NCI-H2081 (cell line): Measurements from ENCODE around the gene TNNT2.

Experiments used
- DNase-seq, 2 experiments: peaks; one replicate each; lab custom pipeline; 2025; lab: John Stamatoyannopoulos, UW

The TNNT2 gene

DNA sequence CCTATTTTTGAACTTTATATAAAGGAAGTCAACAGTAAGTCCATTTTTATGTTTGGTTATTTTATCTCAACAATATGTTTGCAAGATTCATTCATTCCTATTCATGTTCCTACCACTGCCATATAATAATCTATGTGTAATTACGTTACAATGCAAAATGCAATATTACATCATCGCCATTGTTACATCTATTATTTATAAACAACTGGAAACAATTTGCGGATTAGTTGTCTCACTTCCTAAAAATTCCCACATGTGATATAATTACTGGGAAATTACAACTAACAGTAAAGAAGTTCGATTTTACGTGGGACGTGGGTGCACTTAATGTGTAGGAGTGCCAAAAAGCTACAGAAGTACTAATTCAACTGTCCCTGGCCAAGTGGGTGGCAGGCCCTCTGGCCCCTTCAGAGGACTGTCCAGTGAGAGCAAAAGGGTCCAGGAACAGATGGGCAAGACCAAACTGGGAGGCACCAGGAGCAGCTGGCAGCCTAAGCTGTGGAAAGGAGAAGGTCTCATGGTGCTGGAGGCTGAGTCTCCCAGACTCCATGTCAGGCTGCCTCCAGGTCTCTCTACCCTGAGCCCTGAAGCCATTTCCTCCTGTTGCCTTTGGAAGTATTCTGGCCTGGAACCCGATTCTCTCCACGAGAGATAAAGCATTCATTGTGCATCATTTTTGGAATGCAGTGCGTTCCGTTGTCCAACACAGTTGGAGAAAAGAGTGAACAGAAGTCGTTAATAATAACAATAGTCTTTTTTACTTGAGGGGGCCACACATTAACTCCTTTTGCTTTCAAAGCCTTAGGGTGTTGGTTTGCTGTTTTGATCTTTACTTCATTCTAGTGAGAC is 42.9 kb downstream of the TNNT2 start:
- DNase-seq, result no peak

DNA sequence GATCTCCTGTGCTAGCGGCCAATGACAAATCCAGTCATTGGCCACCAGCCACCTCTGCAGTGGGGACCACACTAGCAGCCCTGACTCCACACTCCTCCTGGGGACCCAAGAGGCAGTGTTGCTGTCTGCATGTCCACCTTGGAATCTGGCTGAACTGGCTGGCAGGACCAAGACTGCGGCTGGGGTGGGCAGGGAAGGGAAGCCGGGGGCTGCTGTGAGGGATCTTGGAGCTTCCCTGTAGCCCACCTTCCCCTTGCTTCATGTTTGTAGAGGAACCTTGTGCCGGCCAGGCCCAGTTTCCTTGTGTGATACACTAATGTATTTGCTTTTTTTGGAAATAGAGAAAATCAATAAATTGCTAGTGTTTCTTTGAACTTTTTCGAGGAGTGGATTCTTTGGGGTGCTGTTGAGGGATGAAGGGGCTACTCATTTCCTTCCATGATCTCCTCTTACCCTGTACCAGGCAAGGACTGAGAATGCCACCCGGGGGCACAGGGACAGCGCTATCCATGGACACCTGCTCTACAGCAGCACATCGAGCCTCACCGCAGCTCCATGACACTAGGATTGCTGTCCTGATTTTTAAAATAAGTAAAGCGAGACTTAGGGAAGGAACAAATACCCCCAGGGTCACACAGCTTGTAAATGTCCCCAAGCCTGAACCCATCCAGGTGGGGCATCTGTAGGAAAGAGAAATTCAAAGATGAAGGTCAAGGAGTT is 44.7 kb downstream of the TNNT2 start:
- DNase-seq, result no peak

DNA sequence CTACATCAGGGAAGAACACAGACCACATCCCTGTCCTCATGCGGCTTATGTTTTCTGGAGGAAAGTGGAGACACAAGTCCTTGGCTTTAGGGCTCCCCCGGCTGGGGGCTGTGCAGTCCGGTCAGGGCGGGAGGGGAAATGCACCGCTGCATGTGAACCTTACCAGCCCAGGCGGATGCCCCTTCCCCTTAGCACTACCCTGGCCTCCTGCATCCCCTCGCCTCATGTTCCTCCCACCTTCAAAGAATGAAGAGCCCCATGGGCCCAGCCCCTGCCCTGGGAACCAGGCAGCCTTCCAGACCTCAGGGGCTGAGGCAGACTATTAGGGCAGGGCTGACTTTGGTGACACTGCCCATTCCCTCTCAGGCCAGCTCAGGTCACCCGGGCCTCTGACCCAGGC is 45.5 kb downstream of the TNNT2 start:
- DNase-seq, result no peak

DNA sequence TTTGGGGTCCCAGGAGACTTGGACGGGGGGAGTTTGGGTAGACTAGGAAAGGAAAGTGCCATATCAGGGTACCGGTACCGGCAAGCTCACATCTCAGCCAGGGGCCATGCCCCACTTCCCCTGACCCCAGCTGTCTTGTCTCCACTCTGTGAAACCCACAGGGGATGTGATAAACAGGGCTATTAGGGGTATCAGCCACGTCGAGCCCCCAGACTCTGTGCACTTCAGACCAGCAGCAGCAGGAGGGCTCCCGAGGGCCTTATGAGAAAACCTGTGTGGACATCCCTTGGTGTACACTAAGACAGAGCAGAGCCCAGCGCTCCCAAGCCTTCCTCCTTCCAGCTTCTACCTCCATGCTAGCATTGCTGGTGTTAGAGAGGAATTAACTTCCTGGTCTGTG is 46.3 kb downstream of the TNNT2 start:
- DNase-seq, result no peak

DNA sequence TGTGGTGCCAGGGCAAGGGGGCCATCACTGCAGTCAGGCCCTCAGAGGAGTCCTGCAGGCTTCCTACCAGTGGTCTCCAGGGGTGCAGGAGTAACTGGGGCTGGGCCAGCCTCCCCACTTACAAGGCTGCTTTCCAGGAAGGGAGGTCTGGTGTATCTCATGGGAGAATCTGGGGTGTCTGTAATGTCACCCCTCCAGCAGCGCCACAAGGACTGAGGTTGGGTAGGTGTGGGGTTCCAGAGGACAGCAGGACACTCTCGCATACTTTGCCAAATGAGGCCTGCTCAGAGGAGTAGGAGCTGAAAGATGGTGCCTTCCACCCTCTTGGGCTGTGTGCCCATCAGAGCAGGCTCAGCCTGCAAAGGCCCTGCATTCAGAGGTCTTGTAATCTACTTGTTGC is 46.9 kb downstream of the TNNT2 start:
- DNase-seq, result no peak

DNA sequence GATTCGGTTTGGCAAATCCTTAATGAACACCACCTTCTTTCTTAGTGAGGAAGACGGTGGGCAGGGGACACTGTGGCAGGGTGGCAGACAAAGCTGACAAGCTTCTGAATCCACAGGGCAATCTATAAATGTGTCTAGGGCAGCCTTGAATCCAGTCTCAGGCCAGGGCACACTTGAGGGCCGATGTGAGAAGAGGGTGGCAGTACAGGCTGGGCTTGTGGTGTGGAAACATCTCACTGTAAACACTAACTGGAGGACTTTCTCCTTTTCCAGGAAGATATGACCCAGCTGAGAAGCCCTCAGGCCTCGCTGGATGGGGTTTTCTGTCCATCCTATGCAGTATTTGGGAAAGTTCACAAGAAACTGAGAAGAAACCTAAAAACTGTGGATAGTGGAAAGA is 47.7 kb downstream of the TNNT2 start:
- no peak for DNase-seq

DNA sequence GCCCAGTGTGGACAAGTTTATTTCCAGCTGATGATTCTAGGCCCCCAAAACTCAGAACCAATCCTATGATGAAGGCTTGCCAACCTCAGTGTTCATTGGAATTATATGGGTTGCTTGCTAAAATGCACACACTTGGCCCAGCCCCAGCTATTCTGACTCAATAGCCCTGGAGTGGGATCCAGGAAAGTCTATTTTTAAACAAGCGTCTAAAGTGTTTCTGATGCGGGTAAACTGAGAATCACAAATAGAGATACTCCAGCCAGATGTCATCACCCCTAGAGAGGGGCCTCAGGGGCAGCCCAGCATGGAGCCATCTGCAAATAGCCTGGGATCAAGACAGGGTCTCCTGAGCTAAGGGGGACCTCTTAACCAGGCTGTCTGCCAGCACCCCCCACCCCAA is 48.2 kb downstream of the TNNT2 start:
- DNase-seq, result no peak

DNA sequence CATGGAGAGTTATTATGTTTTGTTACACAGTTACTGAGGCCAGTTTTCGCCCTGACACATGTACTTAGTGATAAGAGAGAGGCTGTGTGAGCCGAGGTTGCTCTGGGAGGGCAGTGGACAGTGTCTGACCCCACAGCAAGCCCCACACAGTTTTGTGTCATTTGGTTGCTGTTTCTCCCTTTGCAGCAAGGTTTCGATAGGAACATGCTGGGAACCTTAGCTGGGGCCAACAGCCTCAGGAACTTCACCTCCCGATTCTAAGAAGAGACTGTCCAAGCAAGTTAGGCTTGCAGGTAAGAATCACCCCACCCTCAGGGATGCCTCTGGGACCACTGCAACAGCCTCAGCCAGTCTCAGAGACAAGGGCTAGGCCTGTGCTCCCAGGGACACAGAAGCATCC is 48.9 kb downstream of the TNNT2 start:
- no peak for DNase-seq

DNA sequence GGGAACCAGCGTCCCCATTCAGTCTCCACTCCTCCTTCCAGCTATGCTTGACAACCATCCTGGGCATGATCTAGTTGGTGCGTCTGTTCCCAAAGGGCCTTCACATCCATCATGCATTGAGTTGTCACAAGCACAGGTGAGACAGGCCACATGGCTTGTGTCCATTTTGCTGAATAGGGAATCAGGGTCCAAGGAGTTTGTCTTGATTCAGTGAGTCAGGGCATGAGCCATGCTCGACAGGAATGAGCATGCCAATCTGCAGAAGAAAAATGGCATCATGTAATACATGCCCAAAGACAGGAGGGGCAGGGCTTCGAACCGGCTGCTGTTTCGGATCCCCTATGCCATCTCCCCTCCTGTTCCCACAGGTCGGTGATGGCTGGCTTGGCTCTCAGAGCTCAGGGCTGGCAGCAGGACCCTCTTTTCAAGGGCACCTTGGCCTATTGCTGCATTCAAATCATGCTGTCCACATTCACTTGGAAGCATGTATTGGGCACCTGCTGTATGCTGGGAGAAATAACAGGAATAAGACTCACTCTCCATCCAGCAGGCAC is 49.7 kb downstream of the TNNT2 start:
- no peak for DNase-seq

DNA sequence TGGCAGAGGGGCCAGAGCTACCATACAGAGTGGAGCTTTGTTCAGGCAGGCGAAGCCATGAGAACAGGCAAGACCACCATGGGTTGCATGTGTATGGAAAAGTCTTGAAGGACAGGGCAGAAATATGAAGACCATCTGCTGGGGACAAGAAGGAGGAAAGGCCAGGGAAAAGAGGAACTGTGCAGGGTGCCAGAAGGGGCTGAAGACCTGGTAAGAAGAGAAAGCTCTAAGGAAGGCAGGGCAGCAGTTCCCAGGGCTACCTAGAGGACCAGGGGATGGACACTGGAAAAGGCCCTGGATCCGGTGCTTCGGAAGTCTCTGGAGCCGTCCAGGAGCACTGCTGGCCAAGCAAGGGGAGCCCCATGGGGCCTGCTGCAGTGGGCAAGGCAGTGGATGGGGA is 50.8 kb downstream of the TNNT2 start:
- no peak for DNase-seq

DNA sequence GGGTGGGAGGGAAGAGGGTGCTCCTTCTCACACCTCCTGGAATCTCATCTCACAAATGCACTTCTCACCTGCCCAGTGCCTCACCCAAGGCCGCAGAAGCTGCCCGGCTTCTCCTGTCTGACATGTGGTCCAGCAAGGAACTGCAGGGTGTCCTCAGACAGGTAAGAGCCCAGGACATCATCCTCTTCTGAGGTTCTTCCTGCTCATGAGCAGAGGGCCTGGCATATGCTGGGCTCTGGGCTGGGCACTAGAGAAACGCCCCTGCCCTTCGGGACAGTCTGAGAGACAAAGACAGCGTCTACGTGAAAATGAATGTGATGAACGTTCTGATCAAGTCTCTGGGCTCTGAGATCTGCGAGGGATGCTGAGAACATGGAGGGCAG is 51.8 kb downstream of the TNNT2 start:
- no peak for DNase-seq

DNA sequence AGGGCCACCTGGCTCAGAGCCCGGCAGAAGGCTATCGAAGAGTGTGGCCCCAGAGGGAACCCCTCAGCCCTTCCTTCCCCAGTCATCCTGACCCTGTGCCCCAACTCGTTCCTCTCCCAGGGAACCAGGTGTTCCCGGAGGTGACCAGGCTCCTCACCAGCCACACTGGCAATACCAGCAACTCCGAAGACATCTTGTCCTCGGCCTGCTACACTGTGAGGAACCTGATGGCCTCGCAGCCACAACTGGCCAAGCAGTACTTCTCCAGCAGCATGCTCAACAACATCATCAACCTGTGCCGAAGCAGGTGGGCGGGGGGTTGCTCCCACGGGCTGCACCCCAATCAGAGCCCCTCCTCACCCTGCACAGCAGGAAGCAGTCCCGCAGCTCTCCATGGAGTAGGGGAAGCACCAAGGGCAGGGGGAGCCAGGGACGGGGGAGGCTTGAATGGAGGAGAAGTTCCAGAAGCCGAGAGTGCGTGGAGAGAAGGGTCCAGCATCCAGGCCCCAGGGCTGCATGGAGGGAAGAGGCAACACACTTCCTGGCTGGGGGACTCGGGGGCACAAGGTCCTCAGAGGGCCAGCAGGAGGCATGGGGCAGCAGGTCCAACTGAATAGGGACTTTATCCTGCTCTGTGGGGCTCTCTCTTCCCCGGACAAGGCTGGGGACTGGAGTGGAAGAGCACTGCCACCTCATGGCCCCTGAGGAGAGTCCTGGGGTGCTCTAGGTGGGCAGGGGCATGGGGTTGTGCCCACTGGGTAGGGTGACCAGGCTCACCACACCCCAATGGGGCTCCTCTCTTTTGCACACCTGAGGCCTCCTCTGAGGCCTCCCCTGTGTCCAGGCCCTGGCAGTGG is 52.4 kb downstream of the TNNT2 start:
- no peak for DNase-seq

DNA sequence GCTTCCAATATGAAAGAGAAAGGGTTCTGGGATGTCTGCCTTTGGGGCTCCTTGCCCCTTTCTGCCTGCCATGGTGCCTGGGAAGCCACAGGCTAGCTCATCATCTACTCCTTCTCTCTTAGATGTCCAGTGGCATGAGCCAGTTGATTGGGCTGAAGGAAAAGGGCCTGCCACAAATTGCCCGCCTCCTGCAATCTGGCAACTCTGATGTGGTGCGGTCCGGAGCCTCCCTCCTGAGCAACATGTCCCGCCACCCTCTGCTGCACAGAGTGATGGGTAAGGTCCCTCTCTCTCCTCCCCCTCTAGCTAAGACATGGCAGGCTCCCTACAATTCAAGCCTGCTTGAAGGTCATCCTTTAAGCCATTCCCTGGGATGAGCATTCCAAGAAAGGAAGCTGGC is 53.2 kb downstream of the TNNT2 start:
- DNase-seq, result no peak

DNA sequence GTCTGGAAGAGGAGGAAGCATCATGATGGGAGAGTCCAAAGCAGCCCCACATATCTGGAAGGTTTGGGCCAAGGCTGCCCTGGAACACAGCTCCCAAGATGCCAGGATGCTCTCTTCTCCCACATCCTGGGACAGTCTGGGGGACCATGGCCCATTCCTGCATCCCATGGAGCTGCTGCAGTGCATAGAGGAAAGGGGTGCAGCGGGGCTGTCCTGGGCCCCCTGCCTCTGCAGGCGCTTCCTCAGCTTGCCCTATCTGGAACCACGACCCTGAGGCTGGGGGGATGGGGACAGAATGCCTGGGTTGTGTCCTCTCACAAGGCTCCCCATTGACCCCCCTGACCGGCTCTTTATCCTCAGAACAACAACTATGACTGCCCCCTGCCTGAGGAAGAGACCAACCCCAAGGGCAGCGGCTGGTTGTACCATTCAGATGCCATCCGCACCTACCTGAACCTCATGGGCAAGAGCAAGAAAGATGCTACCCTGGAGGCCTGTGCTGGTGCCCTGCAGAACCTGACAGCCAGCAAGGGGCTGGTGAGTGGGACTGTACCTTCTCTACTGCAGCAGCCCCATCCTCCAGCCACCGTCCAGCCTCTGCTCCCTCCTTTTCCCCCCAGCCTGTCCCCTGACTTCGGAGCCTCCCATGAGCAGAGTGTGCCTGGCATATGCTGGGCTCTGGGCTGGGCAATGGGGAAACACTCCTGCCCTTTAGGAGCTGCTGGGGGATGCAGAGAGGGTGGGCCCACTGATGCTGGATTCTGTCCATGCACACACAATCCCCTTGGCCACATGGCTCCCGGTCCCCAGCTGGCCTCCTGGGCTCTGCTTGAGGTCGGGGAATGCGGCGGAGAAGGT is 54.6 kb downstream of the TNNT2 start:
- no peak for DNase-seq

DNA sequence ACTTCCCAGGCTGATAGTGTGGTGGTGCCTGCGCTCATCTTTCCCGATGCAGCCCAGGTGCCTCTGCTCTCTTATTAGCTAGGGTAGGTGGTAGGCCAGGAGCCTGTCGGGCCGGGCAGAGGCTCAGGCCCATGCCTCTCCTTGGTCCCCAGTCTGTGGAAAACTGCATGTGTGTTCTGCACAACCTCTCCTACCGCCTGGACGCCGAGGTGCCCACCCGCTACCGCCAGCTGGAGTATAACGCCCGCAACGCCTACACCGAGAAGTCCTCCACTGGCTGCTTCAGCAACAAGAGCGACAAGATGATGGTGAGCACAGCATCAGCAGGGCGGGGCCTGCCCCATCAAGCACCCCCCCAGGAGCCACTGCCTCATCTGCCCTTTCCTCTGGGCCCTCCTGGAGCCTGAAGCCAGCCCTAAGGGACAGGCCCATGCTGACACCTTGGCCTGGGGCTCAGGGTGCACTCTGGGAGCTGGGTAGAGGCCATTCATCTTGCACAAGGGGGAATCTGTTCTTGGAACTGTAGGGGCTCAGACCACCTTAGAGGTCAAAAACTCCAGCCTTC is 55.6 kb downstream of the TNNT2 start:
- DNase-seq, result no peak

DNA sequence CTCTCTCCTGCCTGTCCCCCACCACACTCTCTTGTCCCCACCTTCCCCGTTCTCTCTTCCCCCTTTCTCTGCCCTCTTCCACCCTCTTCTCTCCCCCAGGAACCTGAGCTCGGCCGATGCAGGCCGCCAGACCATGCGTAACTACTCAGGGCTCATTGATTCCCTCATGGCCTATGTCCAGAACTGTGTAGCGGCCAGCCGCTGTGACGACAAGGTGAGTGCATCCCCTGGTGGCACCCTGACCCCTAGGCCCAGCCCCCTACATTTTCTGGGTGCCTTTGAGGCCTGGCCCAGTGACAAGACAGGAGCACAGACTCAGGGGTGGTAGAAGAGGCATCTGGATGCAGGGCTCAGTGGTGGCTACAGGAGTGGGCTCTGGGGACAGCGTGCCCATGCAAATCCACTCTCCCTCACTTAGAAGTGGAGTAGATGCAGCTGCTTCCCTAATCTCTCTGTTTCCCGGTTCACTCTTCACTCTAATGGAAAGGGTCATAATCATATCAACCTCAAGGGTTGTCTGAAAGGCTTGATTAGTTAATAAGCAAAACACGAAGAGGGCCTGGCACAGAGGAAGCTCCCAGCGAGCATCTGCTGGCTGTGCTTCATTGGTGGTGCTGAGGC is 57.2 kb downstream of the TNNT2 start:
- DNase-seq, result no peak

DNA sequence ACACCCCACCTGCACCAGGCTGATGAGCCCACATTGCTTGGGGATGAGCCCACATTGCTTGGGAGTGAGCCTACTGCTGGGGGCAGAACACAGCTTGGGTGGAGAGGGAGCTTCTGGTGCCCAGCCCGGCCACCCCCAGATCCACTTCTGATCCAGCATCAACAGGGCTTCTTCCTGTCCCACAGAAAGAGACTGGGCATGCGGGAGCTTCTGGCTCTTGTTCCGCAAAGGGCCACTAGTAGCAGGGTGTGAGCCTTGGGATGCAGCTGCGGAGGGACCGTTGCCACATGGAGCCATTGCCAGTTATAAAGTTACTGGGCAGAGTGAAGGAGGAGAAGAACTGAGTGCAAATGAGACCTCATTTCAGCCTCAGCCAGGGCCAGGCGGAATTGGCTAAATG is 57.8 kb downstream of the TNNT2 start:
- DNase-seq, result no peak

DNA sequence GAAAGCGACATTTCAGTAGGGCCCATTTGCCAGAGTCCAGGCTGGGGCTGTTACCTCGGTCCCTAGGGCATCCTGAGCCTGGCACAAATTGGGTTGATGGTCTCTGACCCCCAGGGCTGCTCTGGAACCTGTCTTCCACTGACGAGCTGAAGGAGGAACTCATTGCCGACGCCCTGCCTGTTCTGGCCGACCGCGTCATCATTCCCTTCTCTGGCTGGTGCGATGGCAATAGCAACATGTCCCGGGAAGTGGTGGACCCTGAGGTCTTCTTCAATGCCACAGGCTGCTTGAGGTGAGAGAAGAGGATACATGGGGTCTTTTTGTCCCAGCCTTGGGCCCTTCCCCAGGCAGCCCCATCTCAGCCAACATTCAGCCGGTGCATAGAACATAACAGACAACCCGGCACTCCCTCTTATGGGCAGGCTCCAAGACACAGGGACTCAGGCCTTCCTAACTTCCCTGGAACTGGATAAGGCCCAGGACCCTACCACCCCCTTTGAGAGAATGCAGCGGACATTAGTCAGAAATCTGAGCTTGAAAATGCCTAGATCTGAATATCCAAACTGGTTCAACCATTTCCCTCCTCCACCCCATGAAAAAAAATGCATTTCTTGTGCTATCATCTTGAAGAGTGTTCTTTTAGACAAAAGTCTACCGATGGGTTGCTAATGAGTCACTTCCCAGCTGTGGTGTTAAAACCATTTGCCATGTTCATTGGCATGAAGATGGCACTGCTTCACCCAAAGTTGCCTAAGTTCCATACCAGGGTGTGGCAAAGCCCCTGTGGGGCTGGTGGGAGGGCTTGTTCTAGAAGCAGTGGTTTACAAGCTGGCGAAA is 58.8 kb downstream of the TNNT2 start:
- no peak for DNase-seq

DNA sequence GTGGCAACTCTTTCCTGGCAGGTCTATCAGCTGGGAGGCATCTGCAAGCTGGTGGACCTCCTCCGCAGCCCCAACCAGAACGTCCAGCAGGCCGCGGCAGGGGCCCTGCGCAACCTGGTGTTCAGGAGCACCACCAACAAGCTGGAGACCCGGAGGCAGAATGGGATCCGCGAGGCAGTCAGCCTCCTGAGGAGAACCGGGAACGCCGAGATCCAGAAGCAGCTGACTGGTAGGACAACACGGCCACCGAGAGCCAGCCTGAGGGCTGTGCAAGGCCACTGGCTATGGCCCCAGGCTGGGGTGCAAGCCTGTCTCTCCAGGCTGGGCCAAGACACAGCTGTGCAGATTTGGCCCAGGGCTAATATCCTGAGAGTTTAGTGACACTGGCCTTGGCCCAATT is 59.9 kb downstream of the TNNT2 start:
- DNase-seq, result no peak

DNA sequence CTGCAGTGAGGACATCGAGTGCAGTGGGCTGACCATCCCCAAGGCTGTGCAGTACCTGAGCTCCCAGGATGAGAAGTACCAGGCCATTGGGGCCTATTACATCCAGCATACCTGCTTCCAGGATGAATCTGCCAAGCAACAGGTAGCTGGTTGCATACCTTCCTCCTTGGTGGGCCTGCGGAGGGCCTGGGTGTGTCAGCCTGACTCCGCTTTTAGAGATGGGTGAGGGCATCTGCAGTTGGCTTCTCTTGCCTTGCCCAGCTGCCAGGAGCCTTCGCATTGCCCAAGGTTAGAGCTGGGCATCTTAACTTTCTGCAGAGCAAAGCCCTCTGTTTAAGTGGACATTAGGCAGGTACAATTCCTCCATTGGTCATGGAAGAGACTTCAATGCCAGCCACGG is 60.9 kb downstream of the TNNT2 start:
- no peak for DNase-seq
